Heart left ventricle (tissue), 13 donors: ENCODE measurements around the gene PLA2G2F.

Experiments used
- CTCF ChIP-seq, 12 donors: fragments of 200-600 bp; sonication (generic) in 4 of 12; IDR thresholded peaks; one replicate each; pipeline versions ENCODE4 v1.5.0 to v1.8.0; 2018 to 2022; ENCODE audit warnings: antibody characterized with exemption in 12 of 12, mild to moderate bottlenecking in 5 of 12
- POLR2A ChIP-seq, 2 donors: fragments of 450-650 bp; IDR thresholded peaks; one replicate each; pipeline ENCODE4 v1.6.1; 2017; ENCODE audit warnings: antibody characterized with exemption in 2 of 2, mild to moderate bottlenecking in 2 of 2, moderate library complexity in 2 of 2
- donor health status: ischemic (EF 13 %, LVEDD 7.1; RV severe dilation, severe dysfunction).
- donor health status: DM: no; HTN: yes; CAD: no.
- donor health status: DM: no; HTN: no; CAD: no.
- donor health status: ischemic (EF 25% LVEDD 6.9; RV normal size, moderate dysfunction).
- donor health status: ischemic (EF 25% LVEDD 5.7; RV mildly dilated, moderate dysfunction).
- donor health status: ischemic (EF 35%, LVEDD 5.7; RV mildly dilated, moderate dysfunction).
- donor health status: nonischemic (EF 11% LVEDD 7.7; RV severe dilation, severe dysfunction).
- donor health status: DM: yes; HTN: yes; CAD: no.
- donor health status: PGD.
- donor health status: ischemic (EF 29% LVEDD 5.4; RV normal size, mild dysfunction).
- donor health status: nonischemic (EF 23%, LVEDD 6.1; RV moderate dilation, normal function).

GRCh38 chr1:20152599-20152930, 13.4 kb downstream of the PLA2G2F start:
- TF ChIP-seq POLR2A (IDR thresholded peaks at IDR 0.05) (no peak), CTCF (IDR thresholded peaks at IDR 0.05) (peak in 2 of 12 donors; percentile 2 to 23)
